Temporal lobe (tissue), 1 donor: ENCODE results near the gene SHD. TPM values are rescaled to one million over a fixed set of nuclear protein-coding genes. Genes with fewer than 3 reads are reported as not detected.

Experiments used
- total RNA-seq: library from RNA; depleted of rRNA; stranded (reverse); fragments of >200 nt; gene quantifications from one replicate; pipeline ENCODE4 v1.2.3, GENCODE V29; 2014

SHD gene
- total RNA-seq, 1 donor from 2014 or later: 2.2 TPM

Other genes with a start within 250 kb of the SHD start
- gene ZBTB7A, start 212.4 kb upstream of the SHD start, total RNA-seq: 2.7 TPM
- 64.4 TPM for gene MAP2K2, start 155.1 kb upstream of the SHD start, total RNA-seq
- not detected for gene CREB3L3, start 125.6 kb upstream of the SHD start, total RNA-seq
- 11.1 TPM for gene SIRT6, start 96.7 kb upstream of the SHD start, total RNA-seq
- gene ANKRD24, start 96.6 kb upstream of the SHD start, total RNA-seq: 8.9 TPM
- gene EBI3, start 49.7 kb upstream of the SHD start, total RNA-seq: 0.25 TPM
- 10.3 TPM for gene YJU2, start 32.2 kb upstream of the SHD start, total RNA-seq
- not detected for gene TMIGD2, start 23.1 kb downstream of the SHD start, total RNA-seq
- 24.6 TPM for gene FSD1, start 25.3 kb downstream of the SHD start, total RNA-seq
- 0.98 TPM for gene STAP2, start 59.6 kb downstream of the SHD start, total RNA-seq
- gene MPND, start 64.3 kb downstream of the SHD start, total RNA-seq: 7.6 TPM
- gene SH3GL1, start 121.3 kb downstream of the SHD start, total RNA-seq: 25.8 TPM
- 5.4 TPM for gene CHAF1A, start 123.4 kb downstream of the SHD start, total RNA-seq
- gene UBXN6, start 178.5 kb downstream of the SHD start, total RNA-seq: 48.2 TPM
- gene HDGFL2, start 193.0 kb downstream of the SHD start, total RNA-seq: 29.3 TPM
- 0.49 TPM for gene PLIN4, start 239.2 kb downstream of the SHD start, total RNA-seq